ENCODE data around the gene SUZ12.

GRCh38 chr17:31935512-31935911 lies 1.3 kb upstream of the SUZ12 start:
- TF ChIP-seq CTCF (IDR thresholded peaks at IDR 0.05) = no peak
- TF ChIP-seq POLR2A (IDR thresholded peaks at IDR 0.05) = no peak
